ENCODE measurements around the gene SET.

Gene SET

GRCh38 chr9:128732576-128732975 lies 43.6 kb downstream of the SET start:
- DNase-seq: no peak

DNA sequence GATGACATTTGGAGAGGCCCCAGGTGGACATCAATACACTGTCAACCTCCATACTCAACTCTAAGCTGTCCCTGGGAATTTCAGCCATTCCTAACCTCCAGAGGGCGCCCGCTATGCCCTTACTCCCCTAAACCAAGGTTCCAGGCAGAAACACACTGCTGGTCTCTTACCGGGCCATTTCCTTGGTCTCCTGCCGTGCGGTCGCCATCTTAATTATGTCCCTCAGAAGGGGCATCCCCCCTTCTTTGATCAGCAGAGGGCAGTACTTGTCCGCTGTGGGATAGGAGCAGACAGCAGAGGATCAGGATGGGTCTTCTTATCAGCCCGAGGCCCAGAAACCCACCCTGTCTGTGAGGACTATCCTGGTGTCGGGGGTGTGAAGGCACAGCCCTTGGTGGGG lies 44.2 kb downstream of the SET start:
- DNase-seq: no peak

DNA sequence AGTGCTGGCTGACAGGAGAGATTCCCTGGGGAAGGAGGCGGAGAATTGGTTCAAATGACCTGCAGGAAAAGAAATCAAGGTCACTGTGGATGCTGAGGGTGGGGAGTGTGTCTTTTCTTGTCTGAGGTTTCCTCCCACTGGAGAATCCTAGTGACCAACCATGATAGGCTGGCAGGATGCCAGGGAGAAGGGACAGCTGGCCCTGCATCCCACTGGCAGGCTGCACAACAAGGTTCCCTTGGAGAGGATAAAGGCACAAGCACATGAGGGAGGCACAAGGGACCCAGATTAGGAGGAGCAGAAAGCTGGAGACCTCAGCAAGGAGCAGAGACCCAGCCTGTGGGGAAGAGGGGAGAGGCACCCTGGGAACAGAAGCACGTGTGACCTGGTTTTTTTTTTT lies 46.4 kb downstream of the SET start:
- DNase-seq: no peak

GRCh38 chr9:128742401-128742800 lies 53.4 kb downstream of the SET start:
- no peak for DNase-seq

DNA sequence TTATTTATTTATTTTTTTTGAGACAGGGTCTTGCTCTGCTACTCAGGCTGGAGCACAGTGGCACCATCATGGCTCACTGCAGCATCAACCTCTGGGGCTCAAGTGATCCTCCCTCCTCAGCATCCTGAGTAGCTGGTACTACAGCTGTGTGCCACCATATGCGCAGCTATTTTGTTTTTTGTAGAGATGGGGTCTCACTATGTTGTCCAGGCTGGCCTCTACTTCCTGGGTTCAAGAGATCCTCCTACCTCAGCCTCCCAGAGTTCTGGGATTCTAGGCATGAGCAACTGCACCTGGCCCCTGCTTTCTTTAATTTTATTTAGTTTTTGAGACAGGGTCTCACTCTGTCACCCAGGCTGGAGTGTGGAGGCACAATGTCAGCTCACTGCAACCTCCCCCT lies 54.4 kb downstream of the SET start:
- no peak for DNase-seq
